ENCODE data around the gene SUSD1. TPM values are rescaled to one million over a fixed set of nuclear protein-coding genes. Genes with fewer than 3 reads are reported as not detected.
A peak's percentile ranks its signal among the peaks of the same experiment; 100 is the strongest.

The SUSD1 gene
- total and polyA plus RNA-seq, 9 of the 15 experiments (the other 6 are each of a cell fraction or from before 2014, with no cell fraction given) = 10.9 to 44.4 (median 36.1) TPM

DNA sequence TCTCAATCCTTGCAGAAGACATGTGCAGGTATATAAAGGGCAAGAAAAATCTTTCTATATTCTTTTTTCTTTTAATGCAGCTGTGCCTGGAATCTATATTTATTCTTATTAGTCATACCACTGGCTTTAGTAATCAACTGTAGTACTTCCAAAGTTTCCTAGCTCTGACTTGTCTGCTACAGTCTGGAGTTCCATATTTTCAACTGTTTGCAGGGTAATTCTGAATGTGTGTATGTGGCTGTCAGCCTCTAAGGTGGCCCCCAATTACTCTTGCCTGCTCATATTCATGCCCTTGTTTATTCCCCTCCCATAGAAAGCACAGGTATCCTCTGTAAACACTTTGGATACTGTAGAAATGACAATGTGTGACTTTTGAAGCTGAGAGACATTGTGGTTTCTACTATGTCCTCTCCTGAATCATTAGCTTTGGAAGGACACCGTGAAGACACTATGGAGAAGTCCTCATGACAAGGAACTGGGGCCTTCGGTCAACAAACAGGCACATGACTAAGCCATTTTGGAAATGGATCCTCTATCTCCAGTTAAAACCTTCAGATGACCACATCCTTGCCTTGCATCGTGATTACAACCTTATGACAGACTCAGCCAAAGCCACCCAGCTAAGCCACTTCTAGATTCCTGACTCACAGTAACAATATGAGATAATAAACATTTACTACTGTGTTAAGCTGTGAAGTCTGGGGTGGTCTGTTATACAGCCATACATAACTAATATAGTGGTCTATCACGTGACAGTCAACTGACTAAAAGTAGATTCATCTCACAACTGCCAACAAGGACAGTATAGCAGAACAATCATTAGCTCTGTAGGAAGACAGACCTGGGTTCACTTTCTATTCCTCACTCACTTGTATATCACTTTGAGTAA lies 49.5 kb upstream of the SUSD1 start (continued):
- TF ChIP-seq, protein P1, sequence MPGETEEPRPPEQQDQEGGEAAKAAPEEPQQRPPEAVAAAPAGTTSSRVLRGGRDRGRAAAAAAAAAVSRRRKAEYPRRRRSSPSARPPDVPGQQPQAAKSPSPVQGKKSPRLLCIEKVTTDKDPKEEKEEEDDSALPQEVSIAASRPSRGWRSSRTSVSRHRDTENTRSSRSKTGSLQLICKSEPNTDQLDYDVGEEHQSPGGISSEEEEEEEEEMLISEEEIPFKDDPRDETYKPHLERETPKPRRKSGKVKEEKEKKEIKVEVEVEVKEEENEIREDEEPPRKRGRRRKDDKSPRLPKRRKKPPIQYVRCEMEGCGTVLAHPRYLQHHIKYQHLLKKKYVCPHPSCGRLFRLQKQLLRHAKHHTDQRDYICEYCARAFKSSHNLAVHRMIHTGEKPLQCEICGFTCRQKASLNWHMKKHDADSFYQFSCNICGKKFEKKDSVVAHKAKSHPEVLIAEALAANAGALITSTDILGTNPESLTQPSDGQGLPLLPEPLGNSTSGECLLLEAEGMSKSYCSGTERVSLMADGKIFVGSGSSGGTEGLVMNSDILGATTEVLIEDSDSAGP (CRISPR knock-in tag; IDR thresholded peaks at IDR 0.05) = no peak
- TF ChIP-seq ZNF41 (CRISPR knock-in tag; conservative IDR thresholded peaks at IDR 0.05) = peak; percentile 68; the same call in 1 of the 2 replicates
- TF ChIP-seq MTA3 (IDR thresholded peaks at IDR 0.05; ENCODE audit: borderline replicate concordance) = no peak
- no peak for TF ChIP-seq SIN3B (IDR thresholded peaks at IDR 0.05; ENCODE audit: low read depth)
- no peak for TF ChIP-seq ZNF282 (CRISPR knock-in tag; IDR thresholded peaks at IDR 0.05)
- TF ChIP-seq IFI16 (CRISPR knock-in tag; IDR thresholded peaks at IDR 0.05) = 0 out of 2 replicates have a peak, but pooled peaks have one; percentile 57
- TF ChIP-seq NR4A1 (CRISPR knock-in tag; IDR thresholded peaks at IDR 0.05) = no peak
- peak; percentile 86 for TF ChIP-seq NR4A1 (tag; IDR thresholded peaks at IDR 0.05)
- TF ChIP-seq, protein P2, sequence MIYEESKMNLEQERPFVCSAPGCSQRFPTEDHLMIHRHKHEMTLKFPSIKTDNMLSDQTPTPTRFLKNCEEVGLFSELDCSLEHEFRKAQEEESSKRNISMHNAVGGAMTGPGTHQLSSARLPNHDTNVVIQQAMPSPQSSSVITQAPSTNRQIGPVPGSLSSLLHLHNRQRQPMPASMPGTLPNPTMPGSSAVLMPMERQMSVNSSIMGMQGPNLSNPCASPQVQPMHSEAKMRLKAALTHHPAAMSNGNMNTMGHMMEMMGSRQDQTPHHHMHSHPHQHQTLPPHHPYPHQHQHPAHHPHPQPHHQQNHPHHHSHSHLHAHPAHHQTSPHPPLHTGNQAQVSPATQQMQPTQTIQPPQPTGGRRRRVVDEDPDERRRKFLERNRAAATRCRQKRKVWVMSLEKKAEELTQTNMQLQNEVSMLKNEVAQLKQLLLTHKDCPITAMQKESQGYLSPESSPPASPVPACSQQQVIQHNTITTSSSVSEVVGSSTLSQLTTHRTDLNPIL (CRISPR knock-in tag; IDR thresholded peaks at IDR 0.05) = no peak
- no peak for TF ChIP-seq SREBF1 (IDR thresholded peaks at IDR 0.05; ENCODE audit: borderline replicate concordance, low read depth, low read length)
- TF ChIP-seq NONO (IDR thresholded peaks at IDR 0.05; ENCODE audit: low read depth in 2 of 2, low read length in 1 of 2) = no peak
- peak; percentile 74 for TF ChIP-seq NUFIP1 (IDR thresholded peaks at IDR 0.05; ENCODE audit: partially characterized antibody)
- no peak for TF ChIP-seq GATAD2A (IDR thresholded peaks at IDR 0.05)
- TF ChIP-seq PURB (CRISPR knock-in tag; IDR thresholded peaks at IDR 0.05; ENCODE audit: low read depth) = no peak
- TF ChIP-seq ZNF766 (CRISPR knock-in tag; conservative IDR thresholded peaks at IDR 0.05) = peak; percentile 90
- peak in 1 of 3 experiments; percentile 64 for TF ChIP-seq YY1 (IDR thresholded peaks at IDR 0.05; ENCODE audit: borderline replicate concordance in 1 of 3, control insufficient read depth in 1 of 3, extremely low read depth in 1 of 3, insufficient read depth in 3 of 3, insufficient read length in 1 of 3, insufficient replicate concordance in 2 of 3, low read depth in 1 of 3, low read length in 2 of 3)
- no peak for TF ChIP-seq XRCC3 (IDR thresholded peaks at IDR 0.05)
- TF ChIP-seq ERF (CRISPR knock-in tag; IDR thresholded peaks at IDR 0.05) = no peak
- TF ChIP-seq HDGF (IDR thresholded peaks at IDR 0.05) = no peak
- TF ChIP-seq TEAD2 (tag; IDR thresholded peaks at IDR 0.05) = 0 out of 2 replicates have a peak, but pooled peaks have one; percentile 50
- TF ChIP-seq ZNF408 (CRISPR knock-in tag; IDR thresholded peaks at IDR 0.05; ENCODE audit: low read depth) = no peak

All from K562 (cell line).